NT2/D1 (cell line): ENCODE measurements around the gene FRMD4A.

Experiments
- YY1 ChIP-seq: IDR thresholded peaks from 2 replicates; pipeline ENCODE4 v1.6.1; 2011; ENCODE audit not compliant: insufficient read length, insufficient read depth
- ZNF274 ChIP-seq: IDR thresholded peaks from 2 replicates; pipeline ENCODE4 v1.6.1; 2011; ENCODE audit warnings: mild to moderate bottlenecking, low read depth, low read length

- TF ChIP-seq YY1 (no peak), ZNF274 (no peak)
Observed at GRCh38 chr10:13690281-13690825, 640.4 kb downstream of the FRMD4A start.
